ENCODE results near the gene RIMBP2. TPM values are rescaled to one million over a fixed set of nuclear protein-coding genes. Genes with fewer than 3 reads are reported as not detected.

The RIMBP2 gene
- total RNA-seq, 4 donors from 2014 or later = 0.83 to 1.8 (median 1.4) TPM

DNA sequence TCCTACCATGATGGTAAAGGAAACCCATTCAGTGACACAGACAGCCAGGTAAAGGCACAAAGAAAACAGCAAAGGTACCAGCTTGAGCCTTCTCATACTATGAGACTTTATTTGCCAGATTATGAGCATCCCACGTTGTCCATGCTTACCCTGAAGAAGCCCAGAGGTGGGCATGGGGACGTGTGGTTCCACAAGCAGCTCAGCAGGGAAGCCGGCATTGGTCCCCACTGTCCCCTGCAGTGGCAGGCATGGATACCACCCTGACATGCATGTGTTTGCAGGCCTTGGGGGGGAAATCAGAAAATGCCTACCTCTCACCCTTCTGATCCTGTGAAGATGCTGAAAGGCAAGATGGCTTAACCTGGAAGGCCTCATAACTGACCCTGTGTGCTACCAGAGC, 195.3 kb downstream of the RIMBP2 start:
- peaks cover 0 to 27% (median 13%) of the 10 kb centered on the region in 4 donors for H3K9me3 ChIP-seq
- H3K4me1 ChIP-seq = no peaks in the 10 kb centered on the region
- H3K36me3 ChIP-seq = no peaks in the 10 kb centered on the region
- 71% methylated on average over 2 of the region's 3 CpGs for WGBS
- peaks cover 0 to under 1% (median 0%) of the 10 kb centered on the region in 4 donors for H3K27me3 ChIP-seq
- DNase-seq (ENCODE audit: extremely low spot score) = no peak
- intact Hi-C loops (cut with DNase I) = no loop called here
- H3K27ac ChIP-seq (replicated peaks in 1 of 4) = no peak overlapping the region
- H3K4me3 ChIP-seq = no peak overlapping the region
- no peak for TF ChIP-seq POLR2AphosphoS5 (IDR thresholded peaks at IDR 0.05)
- TF ChIP-seq, protein P1, sequence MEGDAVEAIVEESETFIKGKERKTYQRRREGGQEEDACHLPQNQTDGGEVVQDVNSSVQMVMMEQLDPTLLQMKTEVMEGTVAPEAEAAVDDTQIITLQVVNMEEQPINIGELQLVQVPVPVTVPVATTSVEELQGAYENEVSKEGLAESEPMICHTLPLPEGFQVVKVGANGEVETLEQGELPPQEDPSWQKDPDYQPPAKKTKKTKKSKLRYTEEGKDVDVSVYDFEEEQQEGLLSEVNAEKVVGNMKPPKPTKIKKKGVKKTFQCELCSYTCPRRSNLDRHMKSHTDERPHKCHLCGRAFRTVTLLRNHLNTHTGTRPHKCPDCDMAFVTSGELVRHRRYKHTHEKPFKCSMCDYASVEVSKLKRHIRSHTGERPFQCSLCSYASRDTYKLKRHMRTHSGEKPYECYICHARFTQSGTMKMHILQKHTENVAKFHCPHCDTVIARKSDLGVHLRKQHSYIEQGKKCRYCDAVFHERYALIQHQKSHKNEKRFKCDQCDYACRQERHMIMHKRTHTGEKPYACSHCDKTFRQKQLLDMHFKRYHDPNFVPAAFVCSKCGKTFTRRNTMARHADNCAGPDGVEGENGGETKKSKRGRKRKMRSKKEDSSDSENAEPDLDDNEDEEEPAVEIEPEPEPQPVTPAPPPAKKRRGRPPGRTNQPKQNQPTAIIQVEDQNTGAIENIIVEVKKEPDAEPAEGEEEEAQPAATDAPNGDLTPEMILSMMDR (IDR thresholded peaks at IDR 0.05) = no peak

DNA sequence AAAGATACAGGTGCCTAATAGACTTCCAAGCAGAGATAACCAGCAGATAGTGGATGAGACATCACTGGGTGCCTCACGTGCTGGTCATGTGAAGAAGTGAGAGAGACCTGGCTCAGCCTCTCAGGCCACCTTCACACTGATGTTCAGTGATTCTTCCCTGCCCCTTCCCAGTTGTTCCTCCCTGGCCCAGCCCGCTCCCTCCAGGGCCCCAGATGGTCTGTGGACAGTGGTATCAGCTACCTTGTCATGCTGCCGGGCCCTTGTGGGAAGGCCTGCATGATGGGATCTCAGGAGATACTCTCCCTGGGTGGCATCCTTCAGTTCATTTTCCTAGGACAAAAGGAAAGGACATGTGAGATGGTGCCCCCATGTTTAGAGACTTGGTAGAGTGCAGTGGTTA, 198.5 kb downstream of the RIMBP2 start:
- intact Hi-C loops (cut with DNase I) = no loop called here
- H3K9me3 ChIP-seq = peaks cover 0 to 27% (median 14%) of the 10 kb centered on the region in 4 donors
- no peak overlapping the region for H3K4me3 ChIP-seq
- H3K36me3 ChIP-seq = no peaks in the 10 kb centered on the region
- peaks cover 0 to 4% (median 0%) of the 10 kb centered on the region in 4 donors for H3K27me3 ChIP-seq
- WGBS = 40% methylated on average over 1 of the region's 3 CpGs
- DNase-seq (ENCODE audit: extremely low spot score) = no peak
- no peaks in the 10 kb centered on the region for H3K4me1 ChIP-seq
- TF ChIP-seq POLR2A (IDR thresholded peaks at IDR 0.05; ENCODE audit: low read depth) = no peak
- TF ChIP-seq EP300 (IDR thresholded peaks at IDR 0.05) = no peak
- no peak for TF ChIP-seq POLR2AphosphoS5 (IDR thresholded peaks at IDR 0.05)
- TF ChIP-seq, protein P1 (IDR thresholded peaks at IDR 0.05) = no peak
- H3K27ac ChIP-seq (replicated peaks in 1 of 4) = no peak overlapping the region

DNA sequence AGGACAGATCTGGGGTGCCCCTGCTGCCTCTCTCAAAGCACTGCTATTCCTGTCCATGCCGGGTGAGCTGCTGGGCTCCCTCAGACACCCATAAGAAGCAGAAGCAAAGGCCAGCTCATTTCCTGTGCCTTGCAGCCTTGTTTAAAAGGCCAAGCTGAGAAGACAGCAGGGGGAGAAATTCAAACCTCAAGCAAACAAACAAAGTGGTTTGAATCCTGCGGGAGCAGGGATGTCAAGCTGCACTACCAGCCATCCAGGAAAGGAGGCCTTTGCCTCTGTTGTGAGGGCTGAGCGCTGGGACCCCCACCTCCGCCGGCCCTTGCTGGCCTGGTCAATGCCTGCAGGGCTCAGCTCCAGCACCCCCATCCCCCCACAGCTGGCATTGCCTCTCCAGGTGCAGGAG, 201.9 kb downstream of the RIMBP2 start:
- DNase-seq (ENCODE audit: extremely low spot score) = no peak
- TF ChIP-seq, protein P1 (IDR thresholded peaks at IDR 0.05) = no peak
- TF ChIP-seq EP300 (IDR thresholded peaks at IDR 0.05) = no peak
- TF ChIP-seq POLR2A (IDR thresholded peaks at IDR 0.05; ENCODE audit: low read depth) = no peak
- no peak for TF ChIP-seq POLR2AphosphoS5 (IDR thresholded peaks at IDR 0.05)
- intact Hi-C loops (cut with DNase I) = no loop called here

DNA sequence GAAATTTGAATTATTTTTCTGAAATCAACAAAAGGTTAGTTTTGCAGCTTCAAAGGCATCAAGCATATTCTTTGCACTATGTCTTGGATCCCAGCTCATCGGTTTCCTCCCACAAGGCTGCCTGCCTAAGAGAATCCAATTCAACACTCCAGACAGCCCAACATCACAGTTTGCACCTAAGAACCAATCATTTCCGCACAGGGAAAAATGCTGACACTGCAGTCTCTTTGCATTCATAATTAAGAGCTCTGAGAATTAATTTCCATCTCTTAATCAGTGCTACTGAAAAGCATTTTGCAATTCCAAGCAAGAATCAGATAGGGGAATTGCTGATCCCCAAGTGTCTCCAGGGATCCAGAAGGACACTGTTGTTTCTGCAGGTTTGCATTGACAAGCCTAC, 202.5 kb downstream of the RIMBP2 start:
- TF ChIP-seq EP300 (IDR thresholded peaks at IDR 0.05) = no peak
- TF ChIP-seq POLR2AphosphoS5 (IDR thresholded peaks at IDR 0.05) = no peak
- TF ChIP-seq, protein P1 (IDR thresholded peaks at IDR 0.05) = no peak
- TF ChIP-seq POLR2A (IDR thresholded peaks at IDR 0.05; ENCODE audit: low read depth) = no peak
- H3K27me3 ChIP-seq = peaks cover 0 to 4% (median 0%) of the 10 kb centered on the region in 4 donors
- no peak overlapping the region for H3K27ac ChIP-seq (replicated peaks in 1 of 4)
- intact Hi-C loops (cut with DNase I) = no loop called here
- WGBS = 81% methylated on average over 2 of the region's 2 CpGs
- H3K4me3 ChIP-seq = no peak overlapping the region
- no peaks in the 10 kb centered on the region for H3K4me1 ChIP-seq
- no peaks in the 10 kb centered on the region for H3K36me3 ChIP-seq
- DNase-seq (ENCODE audit: extremely low spot score) = no peak
- H3K9me3 ChIP-seq = peaks cover 0 to 17% (median 6%) of the 10 kb centered on the region in 4 donors

More for the DNA sequence above, 201.9 kb downstream of the RIMBP2 start:
- Histone ChIP-seq H3K4me3 (no peak overlapping the region), H3K27me3 (peaks cover 0 to 4% (median 0%) of the 10 kb centered on the region in 4 donors), H3K9me3 (peaks cover 0 to 23% (median 11%) of the 10 kb centered on the region in 4 donors), H3K27ac (replicated peaks in 1 of 4) (no peak overlapping the region), H3K4me1 (no peaks in the 10 kb centered on the region), H3K36me3 (no peaks in the 10 kb centered on the region)
- 17% methylated on average over 2 of the region's 5 CpGs for WGBS

DNA sequence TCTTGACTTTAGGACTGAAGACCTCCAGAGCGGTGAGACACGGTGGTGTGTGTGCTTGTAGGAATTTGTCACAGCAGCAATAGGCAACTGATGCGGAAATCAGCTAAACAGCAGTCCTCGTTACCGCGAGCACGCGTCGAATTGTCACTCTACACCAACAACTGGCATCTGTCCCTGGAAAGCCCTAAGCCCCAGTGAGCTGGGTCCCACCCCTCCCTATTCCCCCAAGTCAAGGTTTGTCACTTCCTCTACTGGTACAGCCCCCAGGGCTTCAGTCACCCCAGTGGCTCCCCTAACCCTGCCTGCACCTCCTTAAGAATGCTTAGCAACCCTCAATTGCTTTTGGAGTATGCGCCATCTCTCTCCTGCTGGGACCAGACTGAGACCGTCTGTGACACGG, 204.8 kb downstream of the RIMBP2 start:
- no peak for DNase-seq (ENCODE audit: extremely low spot score)
- Histone ChIP-seq H3K36me3 (no peaks in the 10 kb centered on the region), H3K4me3 (no peak overlapping the region), H3K27me3 (peaks cover 0 to 4% (median 0%) of the 10 kb centered on the region in 4 donors), H3K4me1 (no peaks in the 10 kb centered on the region), H3K9me3 (peaks cover 0 to 7% (median 0%) of the 10 kb centered on the region in 4 donors), H3K27ac (replicated peaks in 1 of 4) (no peak overlapping the region)
- WGBS = 74% methylated on average over 12 of the region's 12 CpGs
- intact Hi-C loops (cut with DNase I) = no loop called here
- TF ChIP-seq POLR2A (IDR thresholded peaks at IDR 0.05; ENCODE audit: low read depth) = no peak
- TF ChIP-seq, protein P1 (IDR thresholded peaks at IDR 0.05) = no peak
- no peak for TF ChIP-seq EP300 (IDR thresholded peaks at IDR 0.05)
- TF ChIP-seq POLR2AphosphoS5 (IDR thresholded peaks at IDR 0.05) = no peak
